IMR-90 (cell line): ENCODE data around the gene GPC5. TPM values are rescaled to one million over a fixed set of nuclear protein-coding genes. Genes with fewer than 3 reads are reported as not detected.

ENCODE experiments used
- ATAC-seq: fragments of 200-7000 bp; cut with Tn5 transposase; 2 replicates; pipeline ENCODE4 v1.9.1; 2020; ENCODE audit warnings: low read depth, mild to moderate bottlenecking, moderate library complexity
- BruUV-seq: library from RNA; stranded (reverse); fragments of 400-500 nt; replicated peaks from 2 replicates; lab custom pipeline; 2021; lab: Mats Ljungman, UMichigan
- CTCF ChIA-PET: fragments of 300-600 bp; formaldehyde crosslinking; extraction: SDS; loops from one replicate; lab custom pipeline; 2021; ENCODE audit warnings: antibody characterized with exemption; lab: Yijun Ruan, JAX
- POLR2A ChIA-PET: fragments of 300-600 bp; sonication (Branson Sonifier 250); formaldehyde crosslinking; loops from one replicate; lab custom pipeline; 2022; ENCODE audit warnings: antibody characterized with exemption; ENCODE audit not compliant: unreplicated experiment; lab: Charles Lee
- DNase-seq: peaks from one replicate; pipeline ENCODE4 v3.0.0; 2013
- H2AFZ ChIP-seq: replicated peaks from 2 replicates; pipeline ENCODE3; 2013; ENCODE audit warnings: low read length, mild to moderate bottlenecking; ENCODE audit not compliant: poor library complexity
- H2AK5ac ChIP-seq: 2 replicates; pipeline ENCODE4 v1.6.1; 2013; ENCODE audit warnings: low read depth, low read length, inconsistent platforms
- H2AK9ac ChIP-seq: replicated peaks from 2 replicates; pipeline ENCODE3; 2013; ENCODE audit warnings: mild to moderate bottlenecking, low read depth, low read length, moderate library complexity; ENCODE audit not compliant: poor library complexity
- H2BK120ac ChIP-seq: 2 replicates; pipeline ENCODE4 v1.6.1; 2013; ENCODE audit warnings: low read depth, low read length, inconsistent platforms
- H2BK15ac ChIP-seq: 3 replicates; pipeline ENCODE4 v1.6.1; 2013; ENCODE audit warnings: low read depth, low read length, inconsistent platforms
- H2BK20ac ChIP-seq: 2 replicates; pipeline ENCODE4 v1.6.1; 2013; ENCODE audit warnings: low read depth, mild to moderate bottlenecking, inconsistent platforms, low read length, moderate library complexity
- H2BK5ac ChIP-seq: 2 replicates; pipeline ENCODE4 v1.6.1; 2013; ENCODE audit warnings: mild to moderate bottlenecking, low read depth, low read length, inconsistent platforms; ENCODE audit not compliant: poor library complexity, severe bottlenecking
- H3K14ac ChIP-seq: replicated peaks from 2 replicates; pipeline ENCODE4 v1.6.1; 2013; ENCODE audit warnings: low read depth, low read length, inconsistent platforms
- H3K18ac ChIP-seq: 2 replicates; pipeline ENCODE4 v1.6.1; 2013; ENCODE audit warnings: low read depth, low read length, control low read depth
- H3K23ac ChIP-seq: 2 replicates; pipeline ENCODE4 v1.6.1; 2013; ENCODE audit warnings: low read depth, low read length, inconsistent platforms
- H3K27ac ChIP-seq: 2 replicates; pipeline ENCODE4 v1.5.1; 2013; ENCODE audit warnings: mild to moderate bottlenecking, control low read depth, low read length; ENCODE audit not compliant: insufficient read depth
- H3K27me3 ChIP-seq: 2 replicates; pipeline ENCODE4 v1.6.1; 2013; ENCODE audit warnings: low read length; ENCODE audit not compliant: control insufficient read depth, insufficient read depth
- H3K36me3 ChIP-seq: 2 replicates; pipeline ENCODE4 v1.6.1; 2013; ENCODE audit warnings: low read length, mixed read lengths; ENCODE audit not compliant: control insufficient read depth, insufficient read depth
- H3K4ac ChIP-seq: 2 replicates; pipeline ENCODE4 v1.6.1; 2013; ENCODE audit warnings: low read depth, low read length, inconsistent platforms
- H3K4me1 ChIP-seq: 2 replicates; pipeline ENCODE4 v1.6.1; 2013; ENCODE audit warnings: low read length, mixed read lengths; ENCODE audit not compliant: control insufficient read depth, insufficient read depth
- H3K4me2 ChIP-seq: 2 replicates; pipeline ENCODE4 v1.6.1; 2013; ENCODE audit warnings: low read depth, mild to moderate bottlenecking, control low read depth, low read length, moderate library complexity
- H3K4me3 ChIP-seq: 2 replicates; pipeline ENCODE4 v1.5.1; 2013; ENCODE audit warnings: low read depth, mild to moderate bottlenecking, control low read depth, low read length, moderate library complexity; ENCODE audit not compliant: insufficient read depth
- H3K56ac ChIP-seq: 2 replicates; pipeline ENCODE4 v1.6.1; 2013; ENCODE audit warnings: low read length, inconsistent platforms; ENCODE audit not compliant: insufficient read depth; ENCODE audit errors: extremely low read depth
- H3K79me1 ChIP-seq, 2 experiments: 2 replicates each; pipeline ENCODE4 v1.6.1; 2013; ENCODE audit warnings: low read length in 2 of 2, inconsistent platforms in 1 of 2, low read depth in 1 of 2
- H3K9ac ChIP-seq: 2 replicates; pipeline ENCODE4 v1.6.1; 2013; ENCODE audit warnings: low read depth, low read length, control low read depth
- H3K9me1 ChIP-seq: 2 replicates; pipeline ENCODE4 v1.6.1; 2013; ENCODE audit warnings: low read length, inconsistent platforms; ENCODE audit not compliant: insufficient read depth
- H3K9me3 ChIP-seq: 2 replicates; pipeline ENCODE4 v1.6.1; 2013; ENCODE audit warnings: low read length; ENCODE audit not compliant: control insufficient read depth, insufficient read depth
- H4K20me1 ChIP-seq: 2 replicates; pipeline ENCODE4 v1.6.1; 2013; ENCODE audit warnings: low read length, inconsistent platforms; ENCODE audit not compliant: insufficient read depth
- H4K5ac ChIP-seq: 2 replicates; pipeline ENCODE4 v1.6.1; 2013; ENCODE audit warnings: mild to moderate bottlenecking, low read depth, low read length, control low read depth
- H4K8ac ChIP-seq, 2 experiments: 2 replicates each; pipeline ENCODE4 v1.6.1; 2013; ENCODE audit warnings: low read depth in 2 of 2, low read length in 2 of 2, control low read depth in 1 of 2, inconsistent platforms in 1 of 2
- H4K91ac ChIP-seq: 2 replicates; pipeline ENCODE4 v1.6.1; 2013; ENCODE audit warnings: low read depth, low read length, inconsistent platforms; ENCODE audit not compliant: insufficient read depth
- BHLHE40 ChIP-seq: fragments of 150-350 bp; IDR thresholded peaks from 2 replicates; pipeline ENCODE4 v1.6.1; 2016; ENCODE audit warnings: mild to moderate bottlenecking, low read depth, low read length
- CEBPB ChIP-seq: IDR thresholded peaks from 2 replicates; pipeline ENCODE4 v1.6.1; 2012; ENCODE audit warnings: low read depth, low read length, improper control_type of control experiment
- CHD1 ChIP-seq: IDR thresholded peaks from 2 replicates; pipeline ENCODE4 v1.6.1; 2012; ENCODE audit warnings: low read depth, low read length, improper control_type of control experiment
- FOS ChIP-seq: fragments of 150-350 bp; IDR thresholded peaks from 2 replicates; pipeline ENCODE4 v1.6.1; 2016; ENCODE audit warnings: low read depth, low read length
- MAFK ChIP-seq: IDR thresholded peaks from 2 replicates; pipeline ENCODE4 v1.6.1; 2012; ENCODE audit warnings: low read depth, low read length, improper control_type of control experiment
- NFE2L2 ChIP-seq: fragments of 150-350 bp; IDR thresholded peaks from 2 replicates; pipeline ENCODE4 v1.6.1; 2016; ENCODE audit warnings: low read depth, mild to moderate bottlenecking, low read length
- POLR2A ChIP-seq: IDR thresholded peaks from 2 replicates; pipeline ENCODE4 v1.6.1; 2012; ENCODE audit warnings: mild to moderate bottlenecking, low read depth, low read length
- RAD21 ChIP-seq: IDR thresholded peaks from 2 replicates; pipeline ENCODE4 v1.6.1; 2012; ENCODE audit warnings: low read length, improper control_type of control experiment
- SMC3 ChIP-seq: fragments of 150-350 bp; IDR thresholded peaks from 2 replicates; pipeline ENCODE4 v1.6.1; 2016; ENCODE audit warnings: low read depth, mild to moderate bottlenecking, antibody characterized with exemption, low read length, moderate library complexity
- WGBS, 2 experiments: methylation state at CpG; one replicate each; pipeline versions ENCODE4 v1.1.5 to v1.1.7; 2013; ENCODE audit warnings: missing lambda C conversion rate in 2 of 2; ENCODE audit not compliant: insufficient read length in 1 of 2; ENCODE audit errors: extremely low coverage in 2 of 2; 5-methylcytosine and 5-hydroxymethylcytosine counted together
- dilution Hi-C: fragments of 300-500 bp; cut with HindIII; formaldehyde crosslinking; loops from one replicate; pipeline ENCODE4 v1.14.3; 2018; ENCODE audit warnings: low sequenced_read_pairs; ENCODE audit not compliant: unreplicated experiment
- in situ Hi-C: fragments of 300-500 bp; cut with MboI; formaldehyde crosslinking; loops from 3 replicates; pipeline ENCODE4 v1.14.3; 2019; ENCODE audit warnings: low sequenced_read_pairs, inconsistent platforms, mixed read lengths
- intact Hi-C: fragments of 100-400 bp; cut with micrococcal nuclease; formaldehyde crosslinking; loops from 2 replicates; pipeline ENCODE4 v1.10.0; 2022
- polyA plus RNA-seq, 3 experiments: library from polyadenylated mRNA; depleted of rRNA; stranded (reverse); fragments of >200 nt; gene quantifications; 2 replicates each; pipeline ENCODE4 v1.2.3, GENCODE V29; 2012; ENCODE audit warnings: low replicate concordance in 1 of 3
- total RNA-seq: library from RNA; depleted of rRNA; stranded (reverse); fragments of >200 nt; gene quantifications from 2 replicates; pipeline ENCODE4 v1.2.3, GENCODE V29; 2012
- TF ChIP-seq, protein P1 (sequence below): fragments of 150-350 bp; IDR thresholded peaks from 2 replicates; pipeline ENCODE4 v1.6.1; 2017; ENCODE audit warnings: mild to moderate bottlenecking, antibody characterized with exemption, low read length, low read depth
- TF ChIP-seq, protein P2 (sequence below): fragments of 150-350 bp; IDR thresholded peaks from 2 replicates; pipeline ENCODE4 v1.6.1; 2016; ENCODE audit warnings: low read depth, mild to moderate bottlenecking, low read length, moderate library complexity, borderline replicate concordance
- TF ChIP-seq, protein P3 (sequence below): conservative IDR thresholded peaks from 2 replicates; pipeline ENCODE4 v1.5.1; 2012; ENCODE audit warnings: mild to moderate bottlenecking, low read depth, low read length, improper control_type of control experiment

Gene GPC5
- total and polyA plus RNA-seq, 2 of the 4 experiments (the other 2 are of a cell fraction) = 0.94 to 1.8 TPM

DNA sequence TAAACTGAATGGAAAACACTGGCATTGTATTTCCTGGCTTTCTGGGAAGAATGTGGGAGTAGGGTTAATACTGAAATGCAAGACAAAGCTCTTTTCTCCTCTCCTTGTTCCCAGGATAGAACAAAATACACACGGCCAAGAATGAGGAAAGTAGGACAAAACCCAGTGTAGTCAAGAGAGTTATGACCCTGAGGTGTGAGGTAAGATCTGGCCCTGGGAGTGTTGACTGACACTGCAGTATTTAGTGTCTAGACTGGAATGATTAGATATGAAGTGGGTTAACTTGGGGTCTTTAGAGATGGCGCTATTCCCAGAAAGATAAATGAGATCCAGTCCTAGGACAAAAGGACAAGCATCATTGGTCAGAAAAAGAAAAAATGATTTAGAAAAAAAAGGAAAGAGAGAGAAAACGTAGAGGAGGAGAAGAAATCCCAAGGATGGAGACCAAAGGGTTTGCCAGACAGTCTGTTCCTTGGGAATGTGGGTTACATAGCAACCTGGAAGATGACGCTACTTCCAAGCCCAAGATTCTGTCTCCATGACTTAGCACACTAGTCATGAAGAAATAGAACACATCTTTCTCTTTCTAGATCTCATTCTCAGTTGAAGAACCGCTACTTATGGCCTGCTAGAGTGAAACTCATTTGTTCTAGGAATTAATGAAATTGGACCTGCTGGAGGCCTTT lies 1284.6 kb downstream of the GPC5 start:
- no peak overlapping the region for H2BK120ac ChIP-seq
- DNase-seq (no peak), ATAC-seq (no peak)
- no peaks in the 10 kb centered on the region for H3K4me1 ChIP-seq
- H2AK5ac ChIP-seq = no peak overlapping the region
- no peaks in the 10 kb centered on the region for H3K9me3 ChIP-seq
- H3K27me3 ChIP-seq = no peaks in the 10 kb centered on the region
- H3K36me3 ChIP-seq = no peaks in the 10 kb centered on the region
- H2BK5ac ChIP-seq = no peak overlapping the region
- no peak overlapping the region for H3K23ac ChIP-seq
- dilution Hi-C loops = no loop called here
- H2AFZ ChIP-seq = no peak overlapping the region
- in situ Hi-C loops = no loop called here
- no peak overlapping the region for H3K4me3 ChIP-seq
- H3K9ac ChIP-seq = no peak overlapping the region
- no peak overlapping the region for H4K5ac ChIP-seq
- H2AK9ac ChIP-seq = no peak overlapping the region
- no peak overlapping the region for H3K27ac ChIP-seq
- no CpG with 5 or more reads among the region's 5 CpGs for WGBS, 2 experiments
- TF ChIP-seq FOS (no peak), RAD21 (no peak), MAFK (no peak), NFE2L2 (no peak), BHLHE40 (no peak), CEBPB (no peak), CHD1 (no peak), SMC3 (no peak), POLR2A (no peak)
- TF ChIP-seq, protein P1, sequence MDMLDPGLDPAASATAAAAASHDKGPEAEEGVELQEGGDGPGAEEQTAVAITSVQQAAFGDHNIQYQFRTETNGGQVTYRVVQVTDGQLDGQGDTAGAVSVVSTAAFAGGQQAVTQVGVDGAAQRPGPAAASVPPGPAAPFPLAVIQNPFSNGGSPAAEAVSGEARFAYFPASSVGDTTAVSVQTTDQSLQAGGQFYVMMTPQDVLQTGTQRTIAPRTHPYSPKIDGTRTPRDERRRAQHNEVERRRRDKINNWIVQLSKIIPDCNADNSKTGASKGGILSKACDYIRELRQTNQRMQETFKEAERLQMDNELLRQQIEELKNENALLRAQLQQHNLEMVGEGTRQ = no peak
- TF ChIP-seq, protein P2, sequence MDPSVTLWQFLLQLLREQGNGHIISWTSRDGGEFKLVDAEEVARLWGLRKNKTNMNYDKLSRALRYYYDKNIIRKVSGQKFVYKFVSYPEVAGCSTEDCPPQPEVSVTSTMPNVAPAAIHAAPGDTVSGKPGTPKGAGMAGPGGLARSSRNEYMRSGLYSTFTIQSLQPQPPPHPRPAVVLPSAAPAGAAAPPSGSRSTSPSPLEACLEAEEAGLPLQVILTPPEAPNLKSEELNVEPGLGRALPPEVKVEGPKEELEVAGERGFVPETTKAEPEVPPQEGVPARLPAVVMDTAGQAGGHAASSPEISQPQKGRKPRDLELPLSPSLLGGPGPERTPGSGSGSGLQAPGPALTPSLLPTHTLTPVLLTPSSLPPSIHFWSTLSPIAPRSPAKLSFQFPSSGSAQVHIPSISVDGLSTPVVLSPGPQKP = no peak
- TF ChIP-seq, protein P3, sequence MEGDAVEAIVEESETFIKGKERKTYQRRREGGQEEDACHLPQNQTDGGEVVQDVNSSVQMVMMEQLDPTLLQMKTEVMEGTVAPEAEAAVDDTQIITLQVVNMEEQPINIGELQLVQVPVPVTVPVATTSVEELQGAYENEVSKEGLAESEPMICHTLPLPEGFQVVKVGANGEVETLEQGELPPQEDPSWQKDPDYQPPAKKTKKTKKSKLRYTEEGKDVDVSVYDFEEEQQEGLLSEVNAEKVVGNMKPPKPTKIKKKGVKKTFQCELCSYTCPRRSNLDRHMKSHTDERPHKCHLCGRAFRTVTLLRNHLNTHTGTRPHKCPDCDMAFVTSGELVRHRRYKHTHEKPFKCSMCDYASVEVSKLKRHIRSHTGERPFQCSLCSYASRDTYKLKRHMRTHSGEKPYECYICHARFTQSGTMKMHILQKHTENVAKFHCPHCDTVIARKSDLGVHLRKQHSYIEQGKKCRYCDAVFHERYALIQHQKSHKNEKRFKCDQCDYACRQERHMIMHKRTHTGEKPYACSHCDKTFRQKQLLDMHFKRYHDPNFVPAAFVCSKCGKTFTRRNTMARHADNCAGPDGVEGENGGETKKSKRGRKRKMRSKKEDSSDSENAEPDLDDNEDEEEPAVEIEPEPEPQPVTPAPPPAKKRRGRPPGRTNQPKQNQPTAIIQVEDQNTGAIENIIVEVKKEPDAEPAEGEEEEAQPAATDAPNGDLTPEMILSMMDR = no peak
- no peak overlapping the region for H3K14ac ChIP-seq
- H2BK20ac ChIP-seq = no peak overlapping the region
- intact Hi-C loops = no loop called here
- no peak overlapping the region for H2BK15ac ChIP-seq
- H3K4me2 ChIP-seq = no peak overlapping the region
- H3K9me1 ChIP-seq = no peaks in the 10 kb centered on the region
- H4K20me1 ChIP-seq = no peaks in the 10 kb centered on the region
- no peak overlapping the region for H3K4ac ChIP-seq
- no TSS peak for BruUV-seq
- CTCF ChIA-PET = no interaction called here
- no peak overlapping the region for H3K18ac ChIP-seq
- H3K56ac ChIP-seq = no peak overlapping the region
- H4K8ac ChIP-seq = no peak overlapping the region
- POLR2A ChIA-PET = no interaction called here
- no peaks in the 10 kb centered on the region for H3K79me1 ChIP-seq
- no peak overlapping the region for H4K91ac ChIP-seq
